Stimulated activated CD4-positive, alpha-beta T cell treated with anti-CD3 and anti-CD28 coated beads, Interleukin-12 subunit alpha, Interleukin-12 subunit beta, amount 100 ng/mL, for 4 hours (primary cell): ENCODE data around the gene HIGD2A.
A peak's percentile ranks its signal among the peaks of the same experiment; 100 is the strongest.

ENCODE experiments used
- DNase-seq: peaks from one replicate; pipeline ENCODE4 v3.0.0-alpha.2; 2020

The HIGD2A gene, protein sequence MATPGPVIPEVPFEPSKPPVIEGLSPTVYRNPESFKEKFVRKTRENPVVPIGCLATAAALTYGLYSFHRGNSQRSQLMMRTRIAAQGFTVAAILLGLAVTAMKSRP

DNA sequence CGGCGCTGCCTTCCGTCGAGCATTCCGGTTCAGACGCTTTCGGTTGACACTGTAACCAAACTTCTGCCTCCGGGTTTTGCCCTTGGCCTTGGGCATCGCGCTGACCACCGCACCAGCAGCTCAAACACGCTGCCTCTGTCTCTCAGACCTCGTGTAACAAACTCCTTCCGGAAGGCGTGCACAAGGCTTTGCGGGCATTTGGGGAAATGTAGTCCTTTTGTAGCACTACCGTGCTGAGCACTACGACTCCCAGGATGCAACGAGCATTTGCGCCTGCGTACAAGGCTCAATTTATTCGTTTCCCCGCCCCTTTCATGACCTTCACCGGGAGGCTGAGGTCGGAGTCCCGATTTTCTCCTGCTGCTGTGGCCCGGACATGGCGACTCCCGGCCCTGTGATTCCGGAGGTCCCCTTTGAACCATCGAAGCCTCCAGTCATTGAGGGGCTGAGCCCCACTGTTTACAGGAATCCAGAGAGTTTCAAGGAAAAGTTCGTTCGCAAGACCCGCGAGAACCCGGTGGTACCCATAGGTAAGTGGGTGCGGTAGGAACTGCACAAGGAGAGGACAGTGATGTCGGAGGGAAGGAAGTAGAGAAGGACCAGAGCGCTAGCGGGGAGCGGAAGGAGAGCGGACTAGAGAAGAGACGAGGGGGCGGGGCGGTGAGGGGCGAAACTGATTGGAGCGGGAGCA lies at the start of gene HIGD2A, which contains the start of gene NOP16:
TSS of gene HIGD2A (plus strand) at position 308 of the 691 bp plus-strand sequence. CDS start at position 377, 69 bp downstream.
TSS of gene NOP16 (minus strand) at position 155 of the 691 bp plus-strand sequence. CDS start at position 96, 59 bp downstream.
- DNase-seq: peak; percentile 99

GRCh38 chr5:176339304-176339703 lies 49.2 kb upstream of the HIGD2A start:
- DNase-seq: no peak

DNA sequence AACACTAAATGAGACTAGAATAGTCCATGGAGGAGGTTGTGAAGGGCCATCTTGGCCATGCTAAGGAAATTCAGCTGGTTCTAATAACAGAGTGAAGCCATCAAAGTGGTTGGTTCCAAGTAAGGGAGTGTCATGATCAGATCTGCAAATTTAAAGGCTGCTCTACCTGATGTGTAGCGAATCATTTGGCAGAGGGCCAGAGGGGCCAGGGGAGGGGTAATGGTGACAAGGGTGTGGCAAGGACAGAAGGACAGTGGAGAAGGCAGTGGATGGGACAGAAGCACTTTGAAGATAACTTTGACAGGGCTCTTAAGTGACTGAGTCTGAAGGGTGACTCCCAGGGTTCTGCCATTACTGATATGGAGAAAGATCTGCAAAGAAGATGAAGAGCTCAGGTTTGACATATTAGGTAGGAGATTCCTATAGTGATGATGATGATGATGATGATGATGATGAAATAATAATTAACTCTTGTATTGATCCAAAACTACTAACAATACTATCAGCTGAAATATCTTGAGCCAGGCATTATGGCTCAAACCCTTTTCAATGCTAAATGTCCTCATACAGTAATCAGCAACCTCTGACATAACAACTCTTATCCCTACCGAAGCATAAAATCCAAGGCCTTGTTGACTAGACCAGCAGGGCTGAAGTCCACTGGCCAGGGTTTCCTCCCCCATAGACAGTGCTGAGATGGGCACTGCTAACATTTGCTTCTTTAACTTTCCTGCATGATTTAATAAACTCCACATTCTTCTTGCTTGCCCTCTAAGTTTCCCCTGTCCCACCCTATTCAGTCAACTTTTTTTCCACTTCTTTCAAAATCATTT lies 47.0 kb upstream of the HIGD2A start:
- no peak for DNase-seq

DNA sequence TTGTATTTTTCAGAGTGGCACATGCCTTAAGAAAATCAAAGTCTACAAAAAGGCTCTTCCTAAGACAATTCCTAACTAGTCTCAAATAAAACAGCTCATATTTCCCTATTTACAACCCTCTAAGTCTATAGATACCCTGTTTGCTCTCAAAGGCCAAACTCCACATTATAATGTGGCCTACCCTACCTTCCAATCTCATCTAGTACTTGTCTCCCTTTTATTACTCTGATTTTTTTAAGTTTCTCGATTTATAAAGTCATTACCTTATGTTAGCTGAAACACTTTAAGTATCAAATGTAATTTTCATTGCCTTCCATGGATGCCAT lies 46.4 kb upstream of the HIGD2A start:
- DNase-seq: no peak

DNA sequence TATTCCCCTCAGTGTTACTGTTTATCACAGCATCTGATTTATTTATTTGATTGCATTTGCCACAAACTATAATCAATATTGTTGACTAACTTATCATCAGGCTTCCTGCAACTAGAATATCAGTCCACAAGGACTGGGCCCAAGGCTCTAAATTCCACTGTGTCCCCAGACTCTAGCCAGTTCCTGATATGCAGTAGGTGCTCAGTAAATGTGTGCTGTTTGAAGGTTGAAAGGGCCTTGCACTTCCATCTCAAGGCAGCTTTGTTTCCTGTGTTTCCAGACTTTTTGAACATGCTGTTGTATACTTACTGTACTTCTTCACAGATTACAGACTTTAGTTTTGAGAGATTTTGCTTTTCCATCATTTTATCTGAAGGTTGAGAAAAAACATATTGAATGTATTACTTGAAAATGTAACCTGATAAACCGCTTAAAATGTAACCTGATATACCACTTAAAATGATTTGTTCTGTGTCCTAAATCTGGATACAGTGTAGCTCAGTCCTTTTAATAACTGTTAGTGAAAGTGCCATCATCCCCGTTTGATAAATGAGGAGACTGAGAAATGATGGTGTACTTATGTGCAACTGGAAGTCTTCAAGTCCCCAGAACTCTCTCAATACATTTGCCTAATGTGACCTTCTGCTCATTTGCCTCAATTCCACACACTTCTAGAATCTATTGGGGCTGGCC lies 45.6 kb upstream of the HIGD2A start:
- DNase-seq: no peak

GRCh38 chr5:176350416-176350815 lies 38.1 kb upstream of the HIGD2A start:
- DNase-seq: no peak

DNA sequence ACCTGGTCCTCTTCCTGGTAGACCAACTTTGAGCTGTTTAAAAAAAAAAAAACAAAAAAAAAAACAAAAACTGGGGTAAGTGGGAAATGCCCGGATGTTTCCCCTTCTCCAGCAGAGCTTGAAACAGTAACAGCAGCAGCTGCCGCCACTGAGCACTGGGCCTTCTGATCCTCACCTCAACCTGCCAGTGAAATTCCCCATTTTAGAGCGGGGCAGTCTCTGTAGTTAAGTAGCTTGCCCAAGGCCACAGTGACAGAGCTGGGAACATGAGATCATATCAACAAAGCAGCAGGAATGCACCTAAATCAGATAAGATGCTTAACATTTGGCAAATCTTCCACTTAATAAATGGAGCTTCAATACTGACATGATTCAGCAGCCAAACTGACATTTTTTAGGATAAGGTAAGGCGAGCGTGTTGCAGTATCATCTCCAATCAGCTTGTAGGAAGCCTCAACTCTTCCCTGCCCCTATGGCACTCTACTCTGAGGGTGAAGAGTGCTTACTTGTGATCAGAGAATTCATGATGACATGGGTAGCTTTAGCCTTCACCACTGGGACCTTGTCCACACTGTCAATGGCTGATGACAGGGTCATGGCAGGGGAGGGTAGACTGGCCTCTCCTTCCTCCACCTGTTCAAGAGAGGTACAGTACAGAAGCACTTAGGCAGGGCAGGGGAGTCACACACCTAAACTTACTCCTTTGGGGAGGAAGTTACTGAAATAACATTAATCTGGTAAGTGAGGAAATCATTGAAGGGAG lies 36.3 kb upstream of the HIGD2A start:
- DNase-seq: no peak

DNA sequence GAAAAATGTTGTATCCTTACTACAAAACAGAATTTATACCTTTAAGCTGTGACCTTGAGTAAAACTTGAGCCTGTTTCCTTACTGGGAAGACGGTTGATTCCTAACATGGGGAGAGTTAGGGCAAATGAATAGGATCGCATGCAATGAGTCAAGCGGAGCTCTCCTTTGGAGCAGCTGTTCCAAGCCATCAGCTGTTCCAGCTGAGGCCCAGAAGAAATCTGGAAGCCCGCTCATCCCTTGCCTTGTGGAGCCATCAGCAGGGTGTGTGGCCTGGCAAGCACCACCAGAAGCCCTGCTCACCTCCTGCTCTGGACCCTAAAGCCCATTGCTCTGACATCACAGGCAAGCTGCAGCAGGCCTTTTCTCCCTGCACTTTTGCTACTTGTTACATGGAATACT lies 35.0 kb upstream of the HIGD2A start:
- DNase-seq: no peak

DNA sequence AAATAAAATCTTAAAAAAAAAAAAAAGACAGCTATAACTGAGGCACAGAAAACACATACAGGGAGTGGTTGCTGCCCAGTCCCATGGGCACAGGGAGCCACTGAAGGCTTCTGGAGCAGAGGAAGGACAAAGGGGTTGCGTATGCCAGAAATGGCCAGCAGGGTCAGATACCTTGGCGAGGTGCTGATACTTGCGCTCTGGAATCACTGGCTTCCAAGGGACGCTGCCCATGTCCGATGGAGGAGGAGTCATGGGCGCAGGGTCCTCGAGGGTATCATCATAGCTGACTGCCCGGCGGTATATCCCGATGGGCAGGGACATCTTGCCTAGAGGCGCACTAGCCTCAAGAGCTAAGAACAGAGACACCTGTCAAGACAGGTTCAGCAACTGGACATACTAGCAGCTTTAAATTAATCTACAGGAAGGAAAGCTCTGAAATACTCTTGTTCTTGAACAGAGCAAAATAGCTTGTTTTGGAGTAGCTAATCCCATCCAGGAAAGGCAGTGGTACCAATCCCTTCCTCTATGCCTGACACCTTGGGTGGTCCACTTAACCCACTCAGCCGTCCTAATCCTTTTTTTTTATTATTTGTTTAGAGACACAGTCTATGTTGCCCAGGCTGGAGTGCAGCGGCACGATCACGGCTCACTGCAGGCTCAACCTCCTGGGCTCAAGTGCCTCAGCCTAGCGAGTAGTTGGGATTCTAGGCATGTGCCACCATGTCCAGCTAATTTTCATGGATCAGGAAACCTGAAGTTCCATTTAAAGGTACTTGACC lies 33.0 kb upstream of the HIGD2A start:
- DNase-seq: no peak

- DNase-seq: no peak
Measured at GRCh38 chr5:176356179-176356566, 32.4 kb upstream of the HIGD2A start.

DNA sequence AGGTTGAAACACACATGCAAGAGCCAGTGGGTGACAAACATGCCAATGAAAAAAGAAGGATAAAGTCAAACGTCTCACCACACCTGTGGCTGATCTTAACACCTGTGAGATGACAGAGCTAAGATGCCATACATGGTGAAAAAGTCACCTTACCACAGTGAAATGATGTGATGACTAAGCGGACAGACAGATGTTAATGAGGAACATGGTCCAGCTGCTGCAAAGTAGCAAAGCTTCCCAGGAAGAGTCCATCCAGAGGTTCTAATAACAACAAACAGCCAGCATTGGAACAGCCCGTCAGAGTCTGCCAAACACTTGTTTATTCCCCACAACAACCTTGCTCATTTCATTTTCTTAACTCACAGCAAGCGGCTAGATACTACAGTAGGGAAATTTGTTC lies 28.9 kb upstream of the HIGD2A start:
- DNase-seq: no peak

- DNase-seq: no peak
Measured at GRCh38 chr5:176360894-176361436, 27.6 kb upstream of the HIGD2A start.

DNA sequence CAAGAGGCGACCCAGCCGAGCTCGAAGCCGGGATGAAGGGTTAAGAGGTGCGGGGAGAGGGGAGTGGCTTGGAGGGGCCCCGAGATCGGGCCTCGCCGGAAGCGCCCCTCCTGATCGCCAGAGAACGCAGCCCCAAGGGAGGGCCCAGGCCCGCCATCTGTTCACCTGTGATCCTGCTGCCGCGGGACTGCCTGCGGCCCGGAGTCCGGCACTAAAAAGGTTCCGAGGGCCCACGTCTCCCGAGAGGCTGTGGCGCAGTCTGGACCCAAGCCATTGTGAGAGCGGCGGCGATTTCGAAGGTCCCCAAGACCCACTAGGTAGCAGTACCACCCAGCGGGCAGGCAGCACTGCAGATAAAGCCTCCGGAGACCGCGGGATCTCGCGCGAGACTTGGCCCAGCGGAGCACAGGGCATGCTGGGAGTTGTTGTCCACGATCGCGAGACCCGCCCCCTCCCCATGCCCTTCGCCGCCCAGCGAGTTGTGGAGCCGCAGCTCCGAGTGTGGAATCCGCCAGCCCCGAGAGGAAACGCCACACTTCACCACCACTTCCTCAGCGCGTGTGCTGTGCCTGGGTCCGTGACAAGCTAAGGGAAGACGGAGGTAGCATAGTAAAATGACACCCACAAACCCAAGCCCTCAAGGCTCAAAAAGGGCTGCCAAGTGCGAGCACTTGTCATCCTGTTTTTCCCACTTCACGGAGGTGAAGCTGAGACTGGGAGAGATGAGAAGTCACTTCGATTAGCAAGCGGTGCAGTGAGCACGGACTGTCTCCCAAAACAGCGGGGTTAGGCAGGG lies 26.9 kb upstream of the HIGD2A start, which contains the start of gene KIAA1191:
TSS of gene KIAA1191 (minus strand) at position 328 of the 796 bp plus-strand sequence. CDS start 2,256 bp downstream, outside the sequence.
- DNase-seq: peak; percentile 92

GRCh38 chr5:176362233-176362490 lies 26.4 kb upstream of the HIGD2A start:
- no peak for DNase-seq

- DNase-seq: no peak
Measured at GRCh38 chr5:176364765-176365350, 23.7 kb upstream of the HIGD2A start.

GRCh38 chr5:176365351-176366231 lies 23.0 kb upstream of the HIGD2A start, which contains the start of gene ARL10:
Gene ARL10 (plus strand): TSS chr5:176365487. CDS start chr5:176365564, 77 bp downstream.
- peak; percentile 69 for DNase-seq

DNA sequence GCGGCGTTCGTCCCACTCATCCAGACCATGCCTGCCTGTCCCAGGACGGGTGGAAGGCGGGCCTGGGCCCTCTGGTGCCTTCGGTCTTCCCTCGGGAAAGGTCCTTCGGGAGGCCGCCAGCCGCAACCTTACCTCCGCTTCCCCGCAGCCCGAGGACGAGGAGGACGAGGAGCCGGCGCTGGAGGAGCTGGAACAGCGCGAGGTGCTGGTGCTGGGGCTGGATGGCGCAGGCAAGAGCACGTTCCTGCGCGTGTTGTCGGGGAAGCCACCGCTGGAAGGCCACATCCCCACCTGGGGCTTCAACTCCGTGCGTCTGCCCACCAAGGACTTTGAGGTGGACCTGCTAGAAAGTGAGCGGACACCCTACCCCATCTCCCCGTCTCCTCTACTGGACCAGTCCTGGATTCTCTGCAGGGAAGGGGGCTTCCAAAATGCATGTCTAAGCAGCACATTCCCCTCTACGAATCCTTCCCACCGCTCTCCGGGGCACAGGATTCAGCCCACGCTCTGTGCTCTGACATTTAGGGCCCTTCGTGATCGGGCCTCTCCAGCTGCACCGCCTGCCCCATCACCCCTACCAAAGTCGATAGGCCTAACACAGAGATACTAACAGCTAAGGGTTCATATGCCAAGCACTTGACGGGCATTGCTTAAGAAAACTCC lies 22.2 kb upstream of the HIGD2A start:
- no peak for DNase-seq

- DNase-seq: no peak
Measured at GRCh38 chr5:176368726-176369125, 19.8 kb upstream of the HIGD2A start.
